Mesendoderm (in vitro differentiated cells): Measurements from ENCODE around the gene HLA-C.
"Not testable (repeated sequence)": the region's sequence is repeated elsewhere in the genome, so short reads cannot be mapped to it uniquely, and the experiment has no call there.

Source experiments
- DNase-seq: peaks from one replicate; pipeline ENCODE4 v3.0.0; 2013
- H2AK5ac ChIP-seq: 2 replicates; pipeline ENCODE4 v1.6.1; 2013; ENCODE audit warnings: low read length, inconsistent platforms
- H2BK120ac ChIP-seq: 2 replicates; pipeline ENCODE4 v1.6.1; 2013; ENCODE audit warnings: low read depth, mild to moderate bottlenecking, low read length, moderate library complexity, mixed read lengths
- H2BK15ac ChIP-seq: replicated peaks from 2 replicates; pipeline ENCODE4 v1.6.1; 2013; ENCODE audit warnings: low read depth, mild to moderate bottlenecking, moderate library complexity
- H2BK5ac ChIP-seq: 2 replicates; pipeline ENCODE4 v1.6.1; 2013; ENCODE audit warnings: low read length, inconsistent platforms
- H3K18ac ChIP-seq: 2 replicates; pipeline ENCODE4 v1.6.1; 2013; ENCODE audit warnings: mild to moderate bottlenecking, low read length, mixed read lengths
- H3K23ac ChIP-seq: one replicate; pipeline ENCODE4 v1.6.1; 2013; ENCODE audit warnings: low read length
- H3K27ac ChIP-seq: 2 replicates; pipeline ENCODE4 v1.5.1; 2013; ENCODE audit warnings: low read depth, mild to moderate bottlenecking, inconsistent platforms, low read length, moderate library complexity
- H3K27me3 ChIP-seq: 2 replicates; pipeline ENCODE4 v1.6.1; 2013; ENCODE audit warnings: low read length, control low read depth, mild to moderate bottlenecking, inconsistent platforms; ENCODE audit not compliant: insufficient read depth, poor library complexity
- H3K36me3 ChIP-seq: 2 replicates; pipeline ENCODE4 v1.6.1; 2013; ENCODE audit warnings: low read length, inconsistent platforms; ENCODE audit not compliant: control insufficient read depth, insufficient read depth
- H3K4ac ChIP-seq: one replicate; pipeline ENCODE4 v1.6.1; 2013; ENCODE audit warnings: low read depth, mild to moderate bottlenecking, low read length, moderate library complexity
- H3K4me1 ChIP-seq: 2 replicates; pipeline ENCODE4 v1.6.1; 2013; ENCODE audit warnings: low read depth, low read length, inconsistent platforms; ENCODE audit not compliant: control insufficient read depth
- H3K4me2 ChIP-seq: 2 replicates; pipeline ENCODE4 v1.6.1; 2013; ENCODE audit warnings: low read length
- H3K4me3 ChIP-seq: 2 replicates; pipeline ENCODE4 v1.5.1; 2013; ENCODE audit warnings: mild to moderate bottlenecking, low read length
- H3K56ac ChIP-seq: one replicate; pipeline ENCODE4 v1.6.1; 2013; ENCODE audit warnings: low read length
- H3K79me1 ChIP-seq: 2 replicates; pipeline ENCODE4 v1.6.1; 2013; ENCODE audit warnings: low read length, inconsistent platforms
- H3K79me2 ChIP-seq: 2 replicates; pipeline ENCODE4 v1.6.1; 2013; ENCODE audit warnings: mild to moderate bottlenecking, low read length; ENCODE audit not compliant: control insufficient read depth, insufficient read depth
- H3K9ac ChIP-seq: 2 replicates; pipeline ENCODE4 v1.6.1; 2013; ENCODE audit warnings: low read length, inconsistent platforms
- H4K5ac ChIP-seq: one replicate; pipeline ENCODE4 v1.6.1; 2013; ENCODE audit warnings: low read length
- H4K8ac ChIP-seq: one replicate; pipeline ENCODE4 v1.6.1; 2013; ENCODE audit warnings: low read depth, mild to moderate bottlenecking, control low read depth, low read length, moderate library complexity
- WGBS: extraction: QIAGEN DNeasy Blood & Tissue Kit; methylation state at CpG from one replicate; pipeline ENCODE4 v1.1.7; 2013; ENCODE audit warnings: low lambda C conversion rate, missing lambda C conversion rate; ENCODE audit not compliant: insufficient coverage; ENCODE audit errors: extremely low coverage; 5-methylcytosine and 5-hydroxymethylcytosine counted together

Gene HLA-C

GRCh38 chr6:31246051-31246521 lies 25.8 kb downstream of the HLA-C start:
- Histone ChIP-seq H4K8ac (no peak overlapping the region), H3K4ac (no peak overlapping the region), H3K4me3 (no peak overlapping the region), H3K27ac (no peak overlapping the region), H3K4me1 (no peaks in the 10 kb centered on the region), H3K79me1 (no peaks in the 10 kb centered on the region), H2AK5ac (no peak overlapping the region), H4K5ac (no peak overlapping the region), H3K9ac (no peak overlapping the region), H3K36me3 (no peaks in the 10 kb centered on the region), H2BK5ac (no peak overlapping the region), H3K79me2 (no peaks in the 10 kb centered on the region), H3K27me3 (no peaks in the 10 kb centered on the region), H3K18ac (no peak overlapping the region), H2BK120ac (no peak overlapping the region), H3K23ac (no peak overlapping the region), H2BK15ac (no peak overlapping the region), H3K4me2 (no peak overlapping the region), H3K56ac (no peak overlapping the region)
- no CpG with 5 or more reads among the region's 2 CpGs for WGBS
- peak; percentile 87 for DNase-seq

DNA sequence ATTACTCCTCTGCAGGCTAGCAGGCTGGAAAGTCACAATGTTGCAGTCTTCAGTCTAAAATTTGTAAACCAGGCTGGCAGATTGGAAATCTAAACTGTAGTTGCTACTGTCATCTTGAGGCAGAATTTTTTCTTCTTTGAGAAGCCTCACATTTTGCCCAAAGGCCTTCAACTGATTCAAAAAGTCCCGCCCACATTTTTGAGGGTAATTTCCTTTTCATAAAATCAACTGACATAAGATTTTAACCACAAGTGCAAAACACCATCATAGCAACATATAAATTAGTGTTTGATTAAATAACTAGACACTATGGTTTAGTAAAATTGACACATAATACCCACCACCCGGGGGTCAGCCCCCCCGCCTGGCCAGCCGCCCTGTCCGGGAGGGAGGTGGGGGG lies 28.4 kb downstream of the HLA-C start:
- Histone ChIP-seq H2BK15ac (no peak overlapping the region), H2BK120ac (no peak overlapping the region), H3K18ac (no peak overlapping the region), H3K27ac (no peak overlapping the region), H2AK5ac (no peak overlapping the region), H3K4me3 (no peak overlapping the region), H3K4ac (no peak overlapping the region), H3K9ac (no peak overlapping the region), H3K56ac (no peak overlapping the region), H4K5ac (no peak overlapping the region), H3K4me1 (no peaks in the 10 kb centered on the region), H3K23ac (no peak overlapping the region), H3K79me2 (no peaks in the 10 kb centered on the region), H3K36me3 (no peaks in the 10 kb centered on the region), H2BK5ac (no peak overlapping the region), H3K27me3 (no peaks in the 10 kb centered on the region), H4K8ac (no peak overlapping the region), H3K4me2 (no peak overlapping the region), H3K79me1 (no peaks in the 10 kb centered on the region)
- no peak for DNase-seq
- WGBS, result no CpG with 5 or more reads among the region's 5 CpGs

DNA sequence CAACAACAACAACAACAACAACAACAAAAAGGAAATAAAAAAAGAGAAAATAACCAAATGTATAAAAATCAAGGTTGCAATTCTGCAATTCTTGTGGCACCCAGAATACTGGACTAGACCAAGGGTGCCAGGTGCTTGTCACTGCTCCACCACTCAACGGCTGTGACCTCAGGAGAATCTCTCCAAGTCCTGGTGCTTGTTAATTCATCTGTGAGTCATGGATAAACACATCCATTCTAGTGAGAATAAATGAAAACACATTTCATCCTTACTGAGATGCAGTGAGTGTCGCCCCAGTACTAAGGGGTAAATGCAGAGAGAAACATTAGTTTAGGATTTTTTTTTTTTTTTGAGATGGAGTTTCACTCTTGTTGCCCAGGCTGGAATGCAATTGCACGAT lies 32.0 kb downstream of the HLA-C start:
- Histone ChIP-seq H3K23ac (no peak overlapping the region), H4K5ac (no peak overlapping the region), H4K8ac (no peak overlapping the region), H2AK5ac (no peak overlapping the region), H3K27me3 (no peaks in the 10 kb centered on the region), H3K4me1 (no peaks in the 10 kb centered on the region), H3K9ac (no peak overlapping the region), H3K4ac (no peak overlapping the region), H3K27ac (no peak overlapping the region), H3K56ac (no peak overlapping the region), H2BK120ac (no peak overlapping the region), H3K36me3 (no peaks in the 10 kb centered on the region), H3K4me2 (no peak overlapping the region), H3K18ac (no peak overlapping the region), H3K4me3 (no peak overlapping the region), H2BK5ac (no peak overlapping the region), H2BK15ac (no peak overlapping the region), H3K79me2 (no peaks in the 10 kb centered on the region), H3K79me1 (no peaks in the 10 kb centered on the region)
- DNase-seq, result no peak
- no CpG with 5 or more reads among the region's 3 CpGs for WGBS

DNA sequence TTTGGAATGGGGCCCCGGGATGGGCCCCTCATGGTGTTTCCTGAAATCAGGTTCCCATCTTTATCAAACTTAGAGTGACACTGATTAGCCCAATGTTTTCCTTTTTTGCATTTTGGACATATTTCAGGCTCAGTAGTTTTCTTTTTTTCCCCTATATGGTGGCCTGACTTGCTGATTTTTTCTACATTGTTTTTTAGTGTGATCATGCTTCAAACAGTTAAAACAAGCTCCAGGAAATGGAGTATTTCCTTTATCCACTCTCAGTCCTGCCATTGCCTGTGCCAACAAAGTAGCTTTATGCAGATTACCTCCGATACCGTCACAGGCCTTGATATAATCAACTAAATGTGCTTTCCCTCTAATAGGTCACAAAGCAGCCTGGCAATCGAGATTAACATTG lies 37.8 kb downstream of the HLA-C start:
- H3K9ac ChIP-seq, H3K27me3 ChIP-seq, H2BK5ac ChIP-seq, H2BK15ac ChIP-seq, H3K79me1 ChIP-seq, H3K18ac ChIP-seq, H3K79me2 ChIP-seq, H3K27ac ChIP-seq, H3K4ac ChIP-seq, H4K5ac ChIP-seq, H3K36me3 ChIP-seq, H3K23ac ChIP-seq, H2BK120ac ChIP-seq, H3K4me2 ChIP-seq, DNase-seq, H3K4me3 ChIP-seq, H3K56ac ChIP-seq, H2AK5ac ChIP-seq, H3K4me1 ChIP-seq, H4K8ac ChIP-seq: not testable (repeated sequence)
- WGBS, result no CpG with 5 or more reads among the region's 4 CpGs

GRCh38 chr6:31228476-31228875 lies 43.4 kb downstream of the HLA-C start:
- H3K18ac ChIP-seq, result no peak overlapping the region
- no peak overlapping the region for H3K56ac ChIP-seq
- H2AK5ac ChIP-seq, result no peak overlapping the region
- no peak for DNase-seq
- no peaks in the 10 kb centered on the region for H3K27me3 ChIP-seq
- H3K4ac ChIP-seq, result no peak overlapping the region
- H2BK15ac ChIP-seq, result no peak overlapping the region
- H4K8ac ChIP-seq, result no peak overlapping the region
- H3K4me3 ChIP-seq, result no peak overlapping the region
- H3K23ac ChIP-seq, result no peak overlapping the region
- H3K4me2 ChIP-seq, result no peak overlapping the region
- no peak overlapping the region for H2BK120ac ChIP-seq
- no peak overlapping the region for H3K27ac ChIP-seq
- no peaks in the 10 kb centered on the region for H3K36me3 ChIP-seq
- no peaks in the 10 kb centered on the region for H3K4me1 ChIP-seq
- no peaks in the 10 kb centered on the region for H3K79me2 ChIP-seq
- no peak overlapping the region for H2BK5ac ChIP-seq
- H4K5ac ChIP-seq, result no peak overlapping the region
- H3K79me1 ChIP-seq, result no peaks in the 10 kb centered on the region
- no peak overlapping the region for H3K9ac ChIP-seq
- WGBS, result no CpG with 5 or more reads among the region's 6 CpGs

GRCh38 chr6:31227143-31227542 lies 44.7 kb downstream of the HLA-C start:
- no peak overlapping the region for H2AK5ac ChIP-seq
- no peak overlapping the region for H3K18ac ChIP-seq
- no peak overlapping the region for H3K4me3 ChIP-seq
- WGBS, result no CpG with 5 or more reads among the region's 7 CpGs
- H3K56ac ChIP-seq, result no peak overlapping the region
- H2BK120ac ChIP-seq, result no peak overlapping the region
- no peaks in the 10 kb centered on the region for H3K79me1 ChIP-seq
- no peak overlapping the region for H3K27ac ChIP-seq
- H3K9ac ChIP-seq, result no peak overlapping the region
- no peak overlapping the region for H3K23ac ChIP-seq
- H3K4me1 ChIP-seq, result no peaks in the 10 kb centered on the region
- no peaks in the 10 kb centered on the region for H3K27me3 ChIP-seq
- H2BK15ac ChIP-seq, result no peak overlapping the region
- no peak for DNase-seq
- no peak overlapping the region for H3K4ac ChIP-seq
- no peaks in the 10 kb centered on the region for H3K79me2 ChIP-seq
- no peaks in the 10 kb centered on the region for H3K36me3 ChIP-seq
- H4K8ac ChIP-seq, result no peak overlapping the region
- no peak overlapping the region for H3K4me2 ChIP-seq
- H4K5ac ChIP-seq, result no peak overlapping the region
- H2BK5ac ChIP-seq, result no peak overlapping the region
